Measurements from ENCODE around the gene CDH15. TPM values are rescaled to one million over a fixed set of nuclear protein-coding genes. Genes with fewer than 3 reads are reported as not detected.

CDH15 gene
- total RNA-seq, 1 experiment from 2014 or later = not detected

- CTCF ChIA-PET = interaction anchor here (0.6 kb wide), 1 partner anchor 73 kb away, joined by 3 read pairs; no protein-coding TSS in a partner anchor
- no peaks in the 10 kb centered on the region for H3K9me3 Mint-ChIP-seq (ENCODE audit: low read depth, unreplicated experiment)
- no peaks in the 10 kb centered on the region for H3K4me1 Mint-ChIP-seq (ENCODE audit: low read depth, unreplicated experiment)
- TF ChIP-seq, protein P1, sequence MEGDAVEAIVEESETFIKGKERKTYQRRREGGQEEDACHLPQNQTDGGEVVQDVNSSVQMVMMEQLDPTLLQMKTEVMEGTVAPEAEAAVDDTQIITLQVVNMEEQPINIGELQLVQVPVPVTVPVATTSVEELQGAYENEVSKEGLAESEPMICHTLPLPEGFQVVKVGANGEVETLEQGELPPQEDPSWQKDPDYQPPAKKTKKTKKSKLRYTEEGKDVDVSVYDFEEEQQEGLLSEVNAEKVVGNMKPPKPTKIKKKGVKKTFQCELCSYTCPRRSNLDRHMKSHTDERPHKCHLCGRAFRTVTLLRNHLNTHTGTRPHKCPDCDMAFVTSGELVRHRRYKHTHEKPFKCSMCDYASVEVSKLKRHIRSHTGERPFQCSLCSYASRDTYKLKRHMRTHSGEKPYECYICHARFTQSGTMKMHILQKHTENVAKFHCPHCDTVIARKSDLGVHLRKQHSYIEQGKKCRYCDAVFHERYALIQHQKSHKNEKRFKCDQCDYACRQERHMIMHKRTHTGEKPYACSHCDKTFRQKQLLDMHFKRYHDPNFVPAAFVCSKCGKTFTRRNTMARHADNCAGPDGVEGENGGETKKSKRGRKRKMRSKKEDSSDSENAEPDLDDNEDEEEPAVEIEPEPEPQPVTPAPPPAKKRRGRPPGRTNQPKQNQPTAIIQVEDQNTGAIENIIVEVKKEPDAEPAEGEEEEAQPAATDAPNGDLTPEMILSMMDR (IDR thresholded peaks at IDR 0.05; ENCODE audit: unreplicated experiment) = no peak
- H3K4me3 Mint-ChIP-seq (ENCODE audit: low read depth, unreplicated experiment) = no peak overlapping the region
- BruUV-seq (replicated peaks) = no TSS peak
- no peaks in the 10 kb centered on the region for H3K36me3 Mint-ChIP-seq (ENCODE audit: insufficient read depth, unreplicated experiment)
- DNase-seq = no peak
- H3K27ac Mint-ChIP-seq (ENCODE audit: unreplicated experiment) = no peak overlapping the region
- intact Hi-C loops (cut with micrococcal nuclease; ENCODE audit: unreplicated experiment) = no loop called here
- H3K27me3 Mint-ChIP-seq (ENCODE audit: unreplicated experiment) = peaks cover 58% of the 10 kb centered on the region
These were observed 7.1 kb downstream of the CDH15 start for GRCh38 chr16:89178453-89179147.

- H3K4me1 Mint-ChIP-seq (ENCODE audit: low read depth, unreplicated experiment) = no peaks in the 10 kb centered on the region
- peaks cover 58% of the 10 kb centered on the region for H3K27me3 Mint-ChIP-seq (ENCODE audit: unreplicated experiment)
- no peak overlapping the region for H3K4me3 Mint-ChIP-seq (ENCODE audit: low read depth, unreplicated experiment)
- no peak for DNase-seq
- CTCF ChIA-PET = no interaction called here
- no TSS peak for BruUV-seq (replicated peaks)
- H3K9me3 Mint-ChIP-seq (ENCODE audit: low read depth, unreplicated experiment) = no peaks in the 10 kb centered on the region
- TF ChIP-seq, protein P1 (IDR thresholded peaks at IDR 0.05; ENCODE audit: unreplicated experiment) = no peak
- H3K27ac Mint-ChIP-seq (ENCODE audit: unreplicated experiment) = no peak overlapping the region
- intact Hi-C loops (cut with micrococcal nuclease; ENCODE audit: unreplicated experiment) = no loop called here
- no peaks in the 10 kb centered on the region for H3K36me3 Mint-ChIP-seq (ENCODE audit: insufficient read depth, unreplicated experiment)
These were observed 7.6 kb downstream of the CDH15 start for GRCh38 chr16:89179148-89179484.

GRCh38 chr16:89179656-89180315, 8.2 kb downstream of the CDH15 start:
- no TSS peak for BruUV-seq (replicated peaks)

GRCh38 chr16:89183463-89183862, 11.9 kb downstream of the CDH15 start:
- H3K36me3 Mint-ChIP-seq (ENCODE audit: insufficient read depth, unreplicated experiment) = peaks cover 11% of the 10 kb centered on the region
- DNase-seq = peak; percentile 31
- no peak overlapping the region for H3K27ac Mint-ChIP-seq (ENCODE audit: unreplicated experiment)
- H3K9me3 Mint-ChIP-seq (ENCODE audit: low read depth, unreplicated experiment) = no peaks in the 10 kb centered on the region
- H3K27me3 Mint-ChIP-seq (ENCODE audit: unreplicated experiment) = peaks cover 63% of the 10 kb centered on the region
- CTCF ChIA-PET = interaction anchor here (1.0 kb wide), 2 partner anchors 9 kb away, joined by 4 to 11 read pairs; no protein-coding TSS in a partner anchor
- no peak overlapping the region for H3K4me3 Mint-ChIP-seq (ENCODE audit: low read depth, unreplicated experiment)
- H3K4me1 Mint-ChIP-seq (ENCODE audit: low read depth, unreplicated experiment) = no peaks in the 10 kb centered on the region
- TF ChIP-seq, protein P1 (IDR thresholded peaks at IDR 0.05; ENCODE audit: unreplicated experiment) = no peak
- BruUV-seq (replicated peaks) = no TSS peak
- intact Hi-C loops (cut with micrococcal nuclease; ENCODE audit: unreplicated experiment) = no loop called here

More at GRCh38 chr16:89179656-89180315, 8.2 kb downstream of the CDH15 start:
- H3K27ac Mint-ChIP-seq (ENCODE audit: unreplicated experiment) = no peak overlapping the region
- TF ChIP-seq, protein P1 (IDR thresholded peaks at IDR 0.05; ENCODE audit: unreplicated experiment) = no peak
- no peaks in the 10 kb centered on the region for H3K9me3 Mint-ChIP-seq (ENCODE audit: low read depth, unreplicated experiment)
- no peaks in the 10 kb centered on the region for H3K4me1 Mint-ChIP-seq (ENCODE audit: low read depth, unreplicated experiment)
- DNase-seq = no peak
- peaks cover 58% of the 10 kb centered on the region for H3K27me3 Mint-ChIP-seq (ENCODE audit: unreplicated experiment)
- peaks cover 4% of the 10 kb centered on the region for H3K36me3 Mint-ChIP-seq (ENCODE audit: insufficient read depth, unreplicated experiment)
- CTCF ChIA-PET = interaction anchor here (0.6 kb wide), 1 partner anchor 8 kb away, joined by 3 read pairs; no protein-coding TSS in a partner anchor
- intact Hi-C loops (cut with micrococcal nuclease; ENCODE audit: unreplicated experiment) = no loop called here
- H3K4me3 Mint-ChIP-seq (ENCODE audit: low read depth, unreplicated experiment) = no peak overlapping the region
